Measurements from ENCODE around the gene PGLYRP2. TPM values are rescaled to one million over a fixed set of nuclear protein-coding genes. Genes with fewer than 3 reads are reported as not detected.

Gene PGLYRP2
- total and polyA plus RNA-seq, 2 of the 13 experiments (the other 11 are each of a cell fraction or from before 2014, with no cell fraction given): 0.04 to 1.0 TPM

DNA sequence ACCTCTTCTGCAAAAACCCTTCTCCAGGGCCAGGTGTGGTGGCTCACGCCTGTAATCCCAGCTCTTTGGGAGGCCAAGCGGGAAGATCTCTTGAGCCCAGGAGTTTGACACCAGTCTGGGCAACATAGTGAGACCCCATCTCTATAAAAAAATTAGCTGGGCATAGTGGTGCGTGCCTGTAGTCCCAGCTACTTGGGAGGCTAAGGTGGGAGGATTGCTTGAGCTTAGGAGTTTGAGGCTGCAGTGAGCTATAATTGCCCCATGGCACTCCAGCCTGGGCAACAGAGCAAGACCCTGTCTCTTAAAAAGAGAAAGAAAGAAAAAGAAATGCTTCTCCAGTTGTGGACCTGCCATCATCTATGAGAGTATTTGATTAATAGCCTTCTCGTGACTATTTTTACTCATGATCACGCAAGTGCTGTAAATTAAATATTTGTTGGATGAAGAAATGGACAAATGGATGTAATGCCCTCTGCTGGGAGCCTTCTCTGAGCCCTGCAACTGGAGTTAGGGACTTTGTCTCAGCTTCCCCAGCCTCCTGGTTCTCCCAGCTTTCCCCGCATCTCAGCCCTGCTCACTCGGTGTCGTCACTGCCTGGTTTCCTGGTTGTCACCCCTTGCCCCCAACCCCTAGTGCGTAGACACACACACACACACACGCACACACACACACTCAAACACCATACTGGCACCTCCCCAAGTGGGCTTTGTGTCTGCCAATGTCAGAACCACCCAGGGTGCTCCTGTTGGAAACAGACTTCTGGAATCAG lies 41.8 kb downstream of the PGLYRP2 start (continued):
- TF ChIP-seq, protein P1, sequence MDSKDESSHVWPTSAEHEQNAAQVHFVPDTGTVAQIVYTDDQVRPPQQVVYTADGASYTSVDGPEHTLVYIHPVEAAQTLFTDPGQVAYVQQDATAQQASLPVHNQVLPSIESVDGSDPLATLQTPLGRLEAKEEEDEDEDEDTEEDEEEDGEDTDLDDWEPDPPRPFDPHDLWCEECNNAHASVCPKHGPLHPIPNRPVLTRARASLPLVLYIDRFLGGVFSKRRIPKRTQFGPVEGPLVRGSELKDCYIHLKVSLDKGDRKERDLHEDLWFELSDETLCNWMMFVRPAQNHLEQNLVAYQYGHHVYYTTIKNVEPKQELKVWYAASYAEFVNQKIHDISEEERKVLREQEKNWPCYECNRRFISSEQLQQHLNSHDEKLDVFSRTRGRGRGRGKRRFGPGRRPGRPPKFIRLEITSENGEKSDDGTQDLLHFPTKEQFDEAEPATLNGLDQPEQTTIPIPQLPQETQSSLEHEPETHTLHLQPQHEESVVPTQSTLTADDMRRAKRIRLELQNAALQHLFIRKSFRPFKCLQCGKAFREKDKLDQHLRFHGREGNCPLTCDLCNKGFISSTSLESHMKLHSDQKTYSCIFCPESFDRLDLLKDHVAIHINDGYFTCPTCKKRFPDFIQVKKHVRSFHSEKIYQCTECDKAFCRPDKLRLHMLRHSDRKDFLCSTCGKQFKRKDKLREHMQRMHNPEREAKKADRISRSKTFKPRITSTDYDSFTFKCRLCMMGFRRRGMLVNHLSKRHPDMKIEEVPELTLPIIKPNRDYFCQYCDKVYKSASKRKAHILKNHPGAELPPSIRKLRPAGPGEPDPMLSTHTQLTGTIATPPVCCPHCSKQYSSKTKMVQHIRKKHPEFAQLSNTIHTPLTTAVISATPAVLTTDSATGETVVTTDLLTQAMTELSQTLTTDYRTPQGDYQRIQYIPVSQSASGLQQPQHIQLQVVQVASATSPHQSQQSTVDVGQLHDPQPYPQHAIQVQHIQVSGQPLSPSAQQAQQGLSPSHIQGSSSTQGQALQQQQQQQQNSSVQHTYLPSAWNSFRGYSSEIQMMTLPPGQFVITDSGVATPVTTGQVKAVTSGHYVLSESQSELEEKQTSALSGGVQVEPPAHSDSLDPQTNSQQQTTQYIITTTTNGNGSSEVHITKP (CRISPR knock-in tag; IDR thresholded peaks at IDR 0.05; ENCODE audit: low read depth): 0 out of 2 replicates have a peak, but pooled peaks have one; percentile 8
- TF ChIP-seq ZNF646 (CRISPR knock-in tag; IDR thresholded peaks at IDR 0.05) (peak; percentile 92), HOXA3 (CRISPR knock-in tag; IDR thresholded peaks at IDR 0.05) (0 out of 2 replicates have a peak, but pooled peaks have one; percentile 21), ZNF121 (CRISPR knock-in tag; IDR thresholded peaks at IDR 0.05) (peak; percentile 89), CREB1 (IDR thresholded peaks at IDR 0.05) (peak; percentile 64; the same call in 1 of the 2 replicates), CREB1 (CRISPR knock-in tag; IDR thresholded peaks at IDR 0.05) (no peak; the same call in 1 of the 2 replicates), HMGXB4 (CRISPR knock-in tag; IDR thresholded peaks at IDR 0.05; ENCODE audit: borderline replicate concordance in 1 of 2, low read depth in 1 of 2) (0 out of 4 replicates have a peak, but pooled peaks of 1 of the 2 experiments have one; percentile 34), NR2F1 (CRISPR knock-in tag; IDR thresholded peaks at IDR 0.05) (no peak), RFX5 (IDR thresholded peaks at IDR 0.05; ENCODE audit: low read depth, low read length) (0 out of 2 replicates have a peak, but pooled peaks have one; percentile 10), ZBTB7A (CRISPR knock-in tag; IDR thresholded peaks at IDR 0.05) (peak; percentile 67; the same call in 1 of the 2 replicates), ZNF619 (CRISPR knock-in tag; IDR thresholded peaks at IDR 0.05) (no peak), CTCF (CRISPR knock-in tag; IDR thresholded peaks at IDR 0.05) (peak; percentile 50), CBFB (CRISPR knock-in tag; IDR thresholded peaks at IDR 0.05) (no peak), ZNF34 (CRISPR knock-in tag; IDR thresholded peaks at IDR 0.05; ENCODE audit: borderline replicate concordance) (no peak)
